ENCODE data around the gene CPTP.

The CPTP gene

DNA sequence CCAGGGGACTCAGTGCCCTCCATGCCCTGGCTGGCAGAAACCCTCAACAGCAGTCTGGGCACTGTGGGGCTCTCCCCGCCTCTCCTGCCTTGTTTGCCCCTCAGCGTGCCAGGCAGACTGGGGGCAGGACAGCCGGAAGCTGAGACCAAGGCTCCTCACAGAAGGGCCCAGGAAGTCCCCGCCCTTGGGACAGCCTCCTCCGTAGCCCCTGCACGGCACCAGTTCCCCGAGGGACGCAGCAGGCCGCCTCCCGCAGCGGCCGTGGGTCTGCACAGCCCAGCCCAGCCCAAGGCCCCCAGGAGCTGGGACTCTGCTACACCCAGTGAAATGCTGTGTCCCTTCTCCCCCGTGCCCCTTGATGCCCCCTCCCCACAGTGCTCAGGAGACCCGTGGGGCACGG, 3.7 kb downstream of the CPTP start:
- peaks cover 0 to 4% (median 0%) of the 10 kb centered on the region in 5 donors for H3K27me3 ChIP-seq (ENCODE audit: control insufficient read depth in 5 of 5, insufficient read depth in 4 of 5, low read length in 5 of 5)
- no peaks in the 10 kb centered on the region for H3K9me3 ChIP-seq (ENCODE audit: control insufficient read depth in 5 of 5, low read length in 5 of 5)
- H3K9ac ChIP-seq (ENCODE audit: low read length in 5 of 5), result no peak overlapping the region
- no peak overlapping the region for H3K27ac ChIP-seq (ENCODE audit: low read depth, low read length)
- peaks cover 0 to 28% (median 24%) of the 10 kb centered on the region in 5 donors for H3K36me3 ChIP-seq (ENCODE audit: control insufficient read depth in 5 of 5, insufficient read depth in 5 of 5, low read length in 5 of 5)
- H3K4me1 ChIP-seq (ENCODE audit: control insufficient read depth in 5 of 5, insufficient read depth in 5 of 5, low read length in 5 of 5), result peaks cover 7 to 41% (median 34%) of the 10 kb centered on the region in 5 donors
- H3K4me3 ChIP-seq (ENCODE audit: low read depth in 1 of 5, low read length in 5 of 5), result no peak overlapping the region

DNA sequence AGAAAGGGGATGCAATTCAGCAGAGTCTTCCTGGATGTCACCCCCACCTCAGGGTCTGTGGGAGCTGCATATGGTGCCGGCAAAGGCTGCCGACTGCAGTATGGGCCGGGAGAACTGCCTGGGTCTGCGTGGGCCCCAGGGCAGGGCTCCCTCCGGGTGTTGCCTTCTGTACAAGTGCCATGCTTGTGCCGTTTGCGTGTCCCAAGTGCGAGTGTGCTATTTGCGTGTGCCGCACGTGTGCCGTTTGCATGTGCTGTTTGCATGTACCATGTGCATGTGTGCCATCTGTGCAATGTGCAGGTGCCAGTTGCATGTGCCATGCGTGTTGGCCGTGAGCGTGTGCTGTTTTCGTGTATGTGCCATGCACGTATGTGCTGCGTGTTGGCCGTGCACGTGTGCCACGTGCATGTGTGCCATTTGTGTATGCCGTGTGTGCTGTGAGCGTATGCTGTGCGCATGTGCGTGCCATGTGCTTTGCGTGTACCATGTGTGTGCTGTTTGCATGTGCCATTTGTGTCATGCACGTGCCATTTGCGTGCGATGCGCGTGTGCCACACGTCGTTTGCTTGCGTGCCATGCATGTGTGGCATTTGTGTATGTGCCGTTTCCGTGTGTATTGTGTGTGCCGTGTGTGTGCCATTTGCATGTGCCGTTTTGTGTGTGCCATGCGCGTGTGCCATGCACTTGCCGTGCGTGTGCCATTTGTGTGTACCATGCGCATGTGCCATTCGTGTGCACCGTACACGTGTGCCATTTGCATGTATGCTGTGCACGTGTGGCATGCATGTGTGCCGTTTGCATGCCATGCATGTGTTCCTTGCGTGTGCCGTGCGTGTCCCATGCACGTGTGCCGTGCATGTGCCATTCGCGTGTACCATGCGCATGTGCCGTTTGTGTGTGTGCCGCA, 5.0 kb downstream of the CPTP start:
- peaks cover 0 to 4% (median 0%) of the 10 kb centered on the region in 5 donors for H3K27me3 ChIP-seq (ENCODE audit: control insufficient read depth in 5 of 5, insufficient read depth in 4 of 5, low read length in 5 of 5)
- no peaks in the 10 kb centered on the region for H3K9me3 ChIP-seq (ENCODE audit: control insufficient read depth in 5 of 5, low read length in 5 of 5)
- H3K27ac ChIP-seq (ENCODE audit: low read depth, low read length), result no peak overlapping the region
- H3K4me1 ChIP-seq (ENCODE audit: control insufficient read depth in 5 of 5, insufficient read depth in 5 of 5, low read length in 5 of 5), result peaks cover 7 to 40% (median 33%) of the 10 kb centered on the region in 5 donors
- H3K4me3 ChIP-seq (ENCODE audit: low read depth in 1 of 5, low read length in 5 of 5), result no peak overlapping the region
- peaks cover 0 to 28% (median 24%) of the 10 kb centered on the region in 5 donors for H3K36me3 ChIP-seq (ENCODE audit: control insufficient read depth in 5 of 5, insufficient read depth in 5 of 5, low read length in 5 of 5)
- H3K9ac ChIP-seq (ENCODE audit: low read length in 5 of 5), result no peak overlapping the region

DNA sequence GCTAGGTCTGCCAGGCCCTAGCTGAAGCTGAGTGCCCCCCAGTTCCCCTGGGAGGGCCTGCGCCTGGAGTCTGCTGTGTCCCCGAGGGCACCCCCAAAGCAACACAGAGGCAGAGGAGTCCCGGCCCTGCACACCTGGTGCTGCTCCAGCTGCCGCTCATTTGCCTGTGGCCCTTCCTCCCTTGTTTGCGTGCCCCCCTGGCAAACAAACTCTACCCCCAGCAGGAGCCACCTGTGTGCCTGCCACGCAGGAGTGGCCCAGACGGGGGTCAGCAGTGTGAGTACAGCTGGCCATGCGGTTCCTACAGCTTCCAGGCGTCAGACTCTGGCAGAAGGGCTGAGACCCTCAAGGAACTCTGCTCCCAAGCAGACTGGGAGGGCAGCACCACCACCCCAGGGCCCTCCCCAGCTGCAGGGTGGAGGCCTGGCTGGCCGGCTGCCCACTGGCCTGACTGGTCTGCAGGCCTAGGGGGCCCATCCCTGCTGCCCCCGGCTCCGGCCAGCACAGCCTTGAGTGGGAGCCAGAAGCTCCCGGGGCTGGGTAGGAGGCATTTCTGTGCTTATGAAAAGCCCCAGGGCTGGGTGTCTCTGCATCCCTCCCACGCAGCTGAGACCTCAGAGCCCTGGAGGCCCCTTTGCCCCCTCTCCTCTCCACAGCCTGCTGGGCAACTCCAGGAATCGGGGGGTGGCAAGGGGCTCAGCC, 5.9 kb downstream of the CPTP start:
- no peak overlapping the region for H3K9ac ChIP-seq (ENCODE audit: low read length in 5 of 5)
- H3K4me1 ChIP-seq (ENCODE audit: control insufficient read depth in 5 of 5, insufficient read depth in 5 of 5, low read length in 5 of 5), result peaks cover 4 to 32% (median 27%) of the 10 kb centered on the region in 5 donors

DNA sequence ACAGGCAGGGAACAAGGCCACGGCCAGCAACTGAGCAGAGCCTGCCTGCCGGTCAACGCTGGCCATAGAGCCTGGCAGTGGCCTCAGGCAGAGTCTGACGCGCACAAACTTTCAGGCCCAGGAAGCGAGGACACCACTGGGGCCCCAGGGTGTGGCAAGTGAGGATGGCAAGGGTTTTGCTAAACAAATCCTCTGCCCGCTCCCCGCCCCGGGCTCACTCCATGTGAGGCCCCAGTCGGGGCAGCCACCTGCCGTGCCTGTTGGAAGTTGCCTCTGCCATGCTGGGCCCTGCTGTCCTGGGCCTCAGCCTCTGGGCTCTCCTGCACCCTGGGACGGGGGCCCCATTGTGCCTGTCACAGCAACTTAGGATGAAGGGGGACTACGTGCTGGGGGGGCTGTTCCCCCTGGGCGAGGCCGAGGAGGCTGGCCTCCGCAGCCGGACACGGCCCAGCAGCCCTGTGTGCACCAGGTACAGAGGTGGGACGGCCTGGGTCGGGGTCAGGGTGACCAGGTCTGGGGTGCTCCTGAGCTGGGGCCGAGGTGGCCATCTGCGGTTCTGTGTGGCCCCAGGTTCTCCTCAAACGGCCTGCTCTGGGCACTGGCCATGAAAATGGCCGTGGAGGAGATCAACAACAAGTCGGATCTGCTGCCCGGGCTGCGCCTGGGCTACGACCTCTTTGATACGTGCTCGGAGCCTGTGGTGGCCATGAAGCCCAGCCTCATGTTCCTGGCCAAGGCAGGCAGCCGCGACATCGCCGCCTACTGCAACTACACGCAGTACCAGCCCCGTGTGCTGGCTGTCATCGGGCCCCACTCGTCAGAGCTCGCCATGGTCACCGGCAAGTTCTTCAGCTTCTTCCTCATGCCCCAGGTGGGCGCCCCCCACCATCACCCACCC, 6.7 kb downstream of the CPTP start, which contains the start of gene TAS1R3:
Gene TAS1R3, plus strand, starts transcription at position 213 of the 898 bp plus-strand sequence. Its CDS starts 66 bp downstream, at position 279.
- Histone ChIP-seq H3K4me1 (ENCODE audit: control insufficient read depth in 5 of 5, insufficient read depth in 5 of 5, low read length in 5 of 5) (peaks cover 0 to 24% (median 19%) of the 10 kb centered on the region in 5 donors), H3K36me3 (ENCODE audit: control insufficient read depth in 5 of 5, insufficient read depth in 5 of 5, low read length in 5 of 5) (peaks cover 0 to 38% (median 27%) of the 10 kb centered on the region in 5 donors), H3K9ac (ENCODE audit: low read length in 5 of 5) (no peak within 1 kb of the TSS), H3K9me3 (ENCODE audit: control insufficient read depth in 5 of 5, low read length in 5 of 5) (no peaks in the 10 kb centered on the region), H3K4me3 (ENCODE audit: low read depth in 1 of 5, low read length in 5 of 5) (no peak within 1 kb of the TSS), H3K27ac (ENCODE audit: low read depth, low read length) (no peak within 1 kb of the TSS), H3K27me3 (ENCODE audit: control insufficient read depth in 5 of 5, insufficient read depth in 4 of 5, low read length in 5 of 5) (peaks cover 0 to 4% (median 0%) of the 10 kb centered on the region in 5 donors)

More for the DNA sequence above, 5.9 kb downstream of the CPTP start:
- no peak overlapping the region for H3K27ac ChIP-seq (ENCODE audit: low read depth, low read length)
- H3K36me3 ChIP-seq (ENCODE audit: control insufficient read depth in 5 of 5, insufficient read depth in 5 of 5, low read length in 5 of 5), result peaks cover 0 to 31% (median 24%) of the 10 kb centered on the region in 5 donors
- no peaks in the 10 kb centered on the region for H3K9me3 ChIP-seq (ENCODE audit: control insufficient read depth in 5 of 5, low read length in 5 of 5)
- H3K4me3 ChIP-seq (ENCODE audit: low read depth in 1 of 5, low read length in 5 of 5), result no peak overlapping the region
- H3K27me3 ChIP-seq (ENCODE audit: control insufficient read depth in 5 of 5, insufficient read depth in 4 of 5, low read length in 5 of 5), result peaks cover 0 to 4% (median 0%) of the 10 kb centered on the region in 5 donors

DNA sequence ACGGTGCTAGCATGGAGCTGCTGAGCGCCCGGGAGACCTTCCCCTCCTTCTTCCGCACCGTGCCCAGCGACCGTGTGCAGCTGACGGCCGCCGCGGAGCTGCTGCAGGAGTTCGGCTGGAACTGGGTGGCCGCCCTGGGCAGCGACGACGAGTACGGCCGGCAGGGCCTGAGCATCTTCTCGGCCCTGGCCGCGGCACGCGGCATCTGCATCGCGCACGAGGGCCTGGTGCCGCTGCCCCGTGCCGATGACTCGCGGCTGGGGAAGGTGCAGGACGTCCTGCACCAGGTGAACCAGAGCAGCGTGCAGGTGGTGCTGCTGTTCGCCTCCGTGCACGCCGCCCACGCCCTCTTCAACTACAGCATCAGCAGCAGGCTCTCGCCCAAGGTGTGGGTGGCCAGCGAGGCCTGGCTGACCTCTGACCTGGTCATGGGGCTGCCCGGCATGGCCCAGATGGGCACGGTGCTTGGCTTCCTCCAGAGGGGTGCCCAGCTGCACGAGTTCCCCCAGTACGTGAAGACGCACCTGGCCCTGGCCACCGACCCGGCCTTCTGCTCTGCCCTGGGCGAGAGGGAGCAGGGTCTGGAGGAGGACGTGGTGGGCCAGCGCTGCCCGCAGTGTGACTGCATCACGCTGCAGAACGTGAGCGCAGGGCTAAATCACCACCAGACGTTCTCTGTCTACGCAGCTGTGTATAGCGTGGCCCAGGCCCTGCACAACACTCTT, 7.6 kb downstream of the CPTP start:
- H3K9me3 ChIP-seq (ENCODE audit: control insufficient read depth in 5 of 5, low read length in 5 of 5), result no peaks in the 10 kb centered on the region
- peaks cover 0 to 17% (median 10%) of the 10 kb centered on the region in 5 donors for H3K4me1 ChIP-seq (ENCODE audit: control insufficient read depth in 5 of 5, insufficient read depth in 5 of 5, low read length in 5 of 5)
- peaks cover 0 to 40% (median 28%) of the 10 kb centered on the region in 5 donors for H3K36me3 ChIP-seq (ENCODE audit: control insufficient read depth in 5 of 5, insufficient read depth in 5 of 5, low read length in 5 of 5)
- no peak overlapping the region for H3K4me3 ChIP-seq (ENCODE audit: low read depth in 1 of 5, low read length in 5 of 5)
- H3K27me3 ChIP-seq (ENCODE audit: control insufficient read depth in 5 of 5, insufficient read depth in 4 of 5, low read length in 5 of 5), result peaks cover 0 to 4% (median 0%) of the 10 kb centered on the region in 5 donors
- H3K9ac ChIP-seq (ENCODE audit: low read length in 5 of 5), result no peak overlapping the region
- no peak overlapping the region for H3K27ac ChIP-seq (ENCODE audit: low read depth, low read length)

DNA sequence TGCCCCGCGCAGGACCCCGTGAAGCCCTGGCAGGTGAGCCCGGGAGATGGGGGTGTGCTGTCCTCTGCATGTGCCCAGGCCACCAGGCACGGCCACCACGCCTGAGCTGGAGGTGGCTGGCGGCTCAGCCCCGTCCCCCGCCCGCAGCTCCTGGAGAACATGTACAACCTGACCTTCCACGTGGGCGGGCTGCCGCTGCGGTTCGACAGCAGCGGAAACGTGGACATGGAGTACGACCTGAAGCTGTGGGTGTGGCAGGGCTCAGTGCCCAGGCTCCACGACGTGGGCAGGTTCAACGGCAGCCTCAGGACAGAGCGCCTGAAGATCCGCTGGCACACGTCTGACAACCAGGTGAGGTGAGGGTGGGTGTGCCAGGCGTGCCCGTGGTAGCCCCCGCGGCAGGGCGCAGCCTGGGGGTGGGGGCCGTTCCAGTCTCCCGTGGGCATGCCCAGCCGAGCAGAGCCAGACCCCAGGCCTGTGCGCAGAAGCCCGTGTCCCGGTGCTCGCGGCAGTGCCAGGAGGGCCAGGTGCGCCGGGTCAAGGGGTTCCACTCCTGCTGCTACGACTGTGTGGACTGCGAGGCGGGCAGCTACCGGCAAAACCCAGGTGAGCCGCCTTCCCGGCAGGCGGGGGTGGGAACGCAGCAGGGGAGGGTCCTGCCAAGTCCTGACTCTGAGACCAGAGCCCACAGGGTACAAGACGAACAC, 8.3 kb downstream of the CPTP start:
- Histone ChIP-seq H3K4me1 (ENCODE audit: control insufficient read depth in 5 of 5, insufficient read depth in 5 of 5, low read length in 5 of 5) (peaks cover 0 to 17% (median 10%) of the 10 kb centered on the region in 5 donors), H3K9ac (ENCODE audit: low read length in 5 of 5) (peak overlapping the region in 1 of 5 donors; percentile 39), H3K36me3 (ENCODE audit: control insufficient read depth in 5 of 5, insufficient read depth in 5 of 5, low read length in 5 of 5) (peaks cover 0 to 37% (median 25%) of the 10 kb centered on the region in 5 donors), H3K27me3 (ENCODE audit: control insufficient read depth in 5 of 5, insufficient read depth in 4 of 5, low read length in 5 of 5) (peaks cover 0 to 4% (median 0%) of the 10 kb centered on the region in 5 donors), H3K9me3 (ENCODE audit: control insufficient read depth in 5 of 5, low read length in 5 of 5) (no peaks in the 10 kb centered on the region), H3K4me3 (ENCODE audit: low read depth in 1 of 5, low read length in 5 of 5) (no peak overlapping the region), H3K27ac (ENCODE audit: low read depth, low read length) (no peak overlapping the region)

DNA sequence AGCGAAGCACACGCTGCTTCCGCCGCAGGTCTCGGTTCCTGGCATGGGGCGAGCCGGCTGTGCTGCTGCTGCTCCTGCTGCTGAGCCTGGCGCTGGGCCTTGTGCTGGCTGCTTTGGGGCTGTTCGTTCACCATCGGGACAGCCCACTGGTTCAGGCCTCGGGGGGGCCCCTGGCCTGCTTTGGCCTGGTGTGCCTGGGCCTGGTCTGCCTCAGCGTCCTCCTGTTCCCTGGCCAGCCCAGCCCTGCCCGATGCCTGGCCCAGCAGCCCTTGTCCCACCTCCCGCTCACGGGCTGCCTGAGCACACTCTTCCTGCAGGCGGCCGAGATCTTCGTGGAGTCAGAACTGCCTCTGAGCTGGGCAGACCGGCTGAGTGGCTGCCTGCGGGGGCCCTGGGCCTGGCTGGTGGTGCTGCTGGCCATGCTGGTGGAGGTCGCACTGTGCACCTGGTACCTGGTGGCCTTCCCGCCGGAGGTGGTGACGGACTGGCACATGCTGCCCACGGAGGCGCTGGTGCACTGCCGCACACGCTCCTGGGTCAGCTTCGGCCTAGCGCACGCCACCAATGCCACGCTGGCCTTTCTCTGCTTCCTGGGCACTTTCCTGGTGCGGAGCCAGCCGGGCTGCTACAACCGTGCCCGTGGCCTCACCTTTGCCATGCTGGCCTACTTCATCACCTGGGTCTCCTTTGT, 9.1 kb downstream of the CPTP start:
- peak overlapping the region in 1 of 5 donors; percentile 39 for H3K9ac ChIP-seq (ENCODE audit: low read length in 5 of 5)
- H3K9me3 ChIP-seq (ENCODE audit: control insufficient read depth in 5 of 5, low read length in 5 of 5), result no peaks in the 10 kb centered on the region
- H3K4me1 ChIP-seq (ENCODE audit: control insufficient read depth in 5 of 5, insufficient read depth in 5 of 5, low read length in 5 of 5), result peaks cover 0 to 17% (median 10%) of the 10 kb centered on the region in 5 donors
- peaks cover 0 to 36% (median 24%) of the 10 kb centered on the region in 5 donors for H3K36me3 ChIP-seq (ENCODE audit: control insufficient read depth in 5 of 5, insufficient read depth in 5 of 5, low read length in 5 of 5)
- no peak overlapping the region for H3K4me3 ChIP-seq (ENCODE audit: low read depth in 1 of 5, low read length in 5 of 5)
- peaks cover 0 to 4% (median 0%) of the 10 kb centered on the region in 5 donors for H3K27me3 ChIP-seq (ENCODE audit: control insufficient read depth in 5 of 5, insufficient read depth in 4 of 5, low read length in 5 of 5)
- no peak overlapping the region for H3K27ac ChIP-seq (ENCODE audit: low read depth, low read length)

DNA sequence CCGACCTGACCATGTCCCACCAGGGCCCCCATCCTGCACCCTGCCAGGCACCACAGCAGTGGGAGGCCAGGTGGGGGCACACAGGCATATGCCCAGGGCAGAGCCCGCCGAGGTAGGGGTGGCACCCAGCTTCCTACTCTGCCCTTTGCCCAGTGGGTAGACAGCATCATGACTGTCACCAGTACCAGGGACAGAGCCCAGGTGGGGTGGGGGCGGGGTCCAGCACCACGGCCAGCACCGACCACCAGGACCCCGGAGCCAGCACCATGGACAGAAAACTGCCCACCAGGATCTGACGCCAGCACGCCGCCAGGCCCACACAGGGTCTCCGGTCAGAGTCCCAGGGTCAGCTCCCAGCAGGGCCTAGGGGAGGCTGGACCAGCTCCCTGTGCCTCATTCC, 10.2 kb downstream of the CPTP start:
- H3K27me3 ChIP-seq (ENCODE audit: control insufficient read depth in 5 of 5, insufficient read depth in 4 of 5, low read length in 5 of 5), result peaks cover 0 to 4% (median 0%) of the 10 kb centered on the region in 5 donors
- peaks cover 0 to 42% (median 24%) of the 10 kb centered on the region in 5 donors for H3K36me3 ChIP-seq (ENCODE audit: control insufficient read depth in 5 of 5, insufficient read depth in 5 of 5, low read length in 5 of 5)
- H3K27ac ChIP-seq (ENCODE audit: low read depth, low read length), result no peak overlapping the region
- H3K4me3 ChIP-seq (ENCODE audit: low read depth in 1 of 5, low read length in 5 of 5), result no peak overlapping the region
- H3K9me3 ChIP-seq (ENCODE audit: control insufficient read depth in 5 of 5, low read length in 5 of 5), result no peaks in the 10 kb centered on the region
- no peak overlapping the region for H3K9ac ChIP-seq (ENCODE audit: low read length in 5 of 5)
- H3K4me1 ChIP-seq (ENCODE audit: control insufficient read depth in 5 of 5, insufficient read depth in 5 of 5, low read length in 5 of 5), result peaks cover 0 to 17% (median 8%) of the 10 kb centered on the region in 5 donors

Measured in subcutaneous abdominal adipose tissue (tissue), 5 donors.